Neural crest cell (in vitro differentiated cells): Measurements from ENCODE around the gene TFEB. TPM values are rescaled to one million over a fixed set of nuclear protein-coding genes. Genes with fewer than 3 reads are reported as not detected.

Experiments
- DNase-seq: peaks from one replicate; pipeline ENCODE4 v3.0.0; 2021; ENCODE audit warnings: low read depth, mixed read lengths, low spot score
- H3K27ac Mint-ChIP-seq: one replicate; pipeline ENCODE4 v1.8.0; 2021; ENCODE audit warnings: mild to moderate bottlenecking, mixed read lengths; ENCODE audit not compliant: unreplicated experiment
- H3K27me3 Mint-ChIP-seq: 2 replicates; pipeline ENCODE4 v1.8.0; 2021; ENCODE audit warnings: low read depth, mild to moderate bottlenecking, mixed read lengths
- H3K36me3 Mint-ChIP-seq: 2 replicates; pipeline ENCODE4 v1.8.0; 2021; ENCODE audit warnings: low read depth, mild to moderate bottlenecking, mixed read lengths
- H3K4me1 Mint-ChIP-seq: 2 replicates; pipeline ENCODE4 v1.8.0; 2021; ENCODE audit warnings: mixed read lengths
- H3K4me3 Mint-ChIP-seq: one replicate; pipeline ENCODE4 v1.8.0; 2021; ENCODE audit warnings: mild to moderate bottlenecking, mixed read lengths
- H3K9me3 Mint-ChIP-seq: 2 replicates; pipeline ENCODE4 v1.8.0; 2021; ENCODE audit warnings: mixed read lengths
- total RNA-seq: library from RNA; stranded (reverse); gene quantifications from 2 replicates; pipeline ENCODE4 v1.2.1, GENCODE V29; 2021
- TF ChIP-seq, protein P1 (sequence below): fragments of 200-600 bp; sonication (generic); conservative IDR thresholded peaks from 2 replicates; pipeline ENCODE4 v1.5.0; 2021; ENCODE audit warnings: antibody characterized with exemption, mild to moderate bottlenecking

Gene TFEB
- total RNA-seq, 1 donor from 2014 or later, result 1.3 TPM

DNA sequence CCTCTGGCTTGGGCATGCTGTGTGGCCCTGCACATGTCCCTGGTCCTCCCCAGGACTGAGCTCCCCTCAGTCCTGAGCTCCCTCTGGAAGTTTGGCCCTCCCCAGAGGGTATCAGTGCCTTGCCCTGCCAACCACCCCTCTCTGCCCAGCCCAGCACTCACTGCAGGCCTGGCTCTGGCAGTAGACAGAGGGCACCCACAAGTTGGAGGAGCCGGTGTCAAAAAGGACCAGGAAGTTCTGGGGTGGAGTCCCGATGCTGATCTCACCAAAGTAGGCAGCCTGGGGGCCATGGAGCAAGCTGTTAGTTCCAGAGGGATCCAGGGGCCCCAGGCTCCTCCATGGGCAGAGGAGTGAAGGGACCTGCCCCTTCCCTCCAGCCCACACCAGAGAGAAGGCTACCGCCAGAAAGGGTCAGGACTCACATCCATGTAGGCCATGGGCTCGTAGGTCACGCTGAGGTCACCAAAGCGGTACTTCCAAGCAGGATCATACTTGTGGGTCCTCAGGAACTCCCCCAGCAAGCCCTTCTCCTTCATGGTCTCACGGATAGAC is 8.9 kb upstream of the TFEB start:
- Mint-ChIP-seq H3K4me1 (peaks cover 3% of the 10 kb centered on the region), H3K27ac (no peak overlapping the region), H3K36me3 (no peaks in the 10 kb centered on the region), H3K27me3 (no peaks in the 10 kb centered on the region), H3K9me3 (no peaks in the 10 kb centered on the region), H3K4me3 (no peak overlapping the region)
- TF ChIP-seq, protein P1, sequence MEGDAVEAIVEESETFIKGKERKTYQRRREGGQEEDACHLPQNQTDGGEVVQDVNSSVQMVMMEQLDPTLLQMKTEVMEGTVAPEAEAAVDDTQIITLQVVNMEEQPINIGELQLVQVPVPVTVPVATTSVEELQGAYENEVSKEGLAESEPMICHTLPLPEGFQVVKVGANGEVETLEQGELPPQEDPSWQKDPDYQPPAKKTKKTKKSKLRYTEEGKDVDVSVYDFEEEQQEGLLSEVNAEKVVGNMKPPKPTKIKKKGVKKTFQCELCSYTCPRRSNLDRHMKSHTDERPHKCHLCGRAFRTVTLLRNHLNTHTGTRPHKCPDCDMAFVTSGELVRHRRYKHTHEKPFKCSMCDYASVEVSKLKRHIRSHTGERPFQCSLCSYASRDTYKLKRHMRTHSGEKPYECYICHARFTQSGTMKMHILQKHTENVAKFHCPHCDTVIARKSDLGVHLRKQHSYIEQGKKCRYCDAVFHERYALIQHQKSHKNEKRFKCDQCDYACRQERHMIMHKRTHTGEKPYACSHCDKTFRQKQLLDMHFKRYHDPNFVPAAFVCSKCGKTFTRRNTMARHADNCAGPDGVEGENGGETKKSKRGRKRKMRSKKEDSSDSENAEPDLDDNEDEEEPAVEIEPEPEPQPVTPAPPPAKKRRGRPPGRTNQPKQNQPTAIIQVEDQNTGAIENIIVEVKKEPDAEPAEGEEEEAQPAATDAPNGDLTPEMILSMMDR, result no peak
- DNase-seq, result no peak

DNA sequence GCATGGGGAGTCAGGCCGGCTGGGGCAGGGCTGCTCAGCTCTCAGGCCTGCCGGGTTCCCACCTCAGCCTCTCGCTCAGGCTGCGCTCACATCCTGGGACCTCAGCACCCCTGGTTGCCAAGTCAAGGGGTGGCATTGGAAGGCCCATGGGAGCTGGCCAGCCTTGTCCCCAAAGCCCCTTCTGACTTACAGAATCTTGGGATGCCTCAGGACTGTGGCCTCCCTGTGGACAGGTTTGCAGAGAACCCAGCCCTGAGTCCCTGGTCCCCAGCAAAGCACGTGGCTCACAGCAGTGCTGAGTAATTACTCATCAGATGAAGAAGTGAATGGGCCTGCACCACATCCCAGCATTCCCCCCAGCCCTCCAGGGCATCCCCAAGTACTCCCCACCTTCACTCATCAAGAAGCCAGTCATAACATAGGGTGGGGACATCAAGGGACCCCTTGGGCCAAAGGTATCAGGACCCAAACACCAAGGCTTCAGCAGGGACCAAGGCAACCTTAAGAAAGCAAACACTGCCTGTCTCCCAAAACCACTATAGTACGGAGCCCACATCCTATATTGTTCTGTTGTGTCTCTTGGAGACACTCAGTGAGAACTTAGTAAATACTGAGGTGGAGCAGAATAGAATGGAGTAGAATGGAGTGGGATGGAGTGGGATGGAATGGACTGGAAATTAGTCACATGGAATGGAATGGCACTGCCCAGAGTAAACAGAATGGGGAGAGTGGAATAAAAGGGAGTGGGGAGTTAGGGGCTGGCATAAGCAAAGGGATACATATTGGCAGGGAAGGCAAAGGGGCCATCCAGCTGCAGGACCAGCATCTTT is 8.2 kb upstream of the TFEB start:
- Mint-ChIP-seq H3K27ac (peak overlapping the region; percentile 58), H3K4me1 (peaks cover 8% of the 10 kb centered on the region), H3K9me3 (no peaks in the 10 kb centered on the region), H3K27me3 (no peaks in the 10 kb centered on the region), H3K36me3 (no peaks in the 10 kb centered on the region), H3K4me3 (no peak overlapping the region)
- no peak for DNase-seq
- TF ChIP-seq, protein P1, result no peak

DNA sequence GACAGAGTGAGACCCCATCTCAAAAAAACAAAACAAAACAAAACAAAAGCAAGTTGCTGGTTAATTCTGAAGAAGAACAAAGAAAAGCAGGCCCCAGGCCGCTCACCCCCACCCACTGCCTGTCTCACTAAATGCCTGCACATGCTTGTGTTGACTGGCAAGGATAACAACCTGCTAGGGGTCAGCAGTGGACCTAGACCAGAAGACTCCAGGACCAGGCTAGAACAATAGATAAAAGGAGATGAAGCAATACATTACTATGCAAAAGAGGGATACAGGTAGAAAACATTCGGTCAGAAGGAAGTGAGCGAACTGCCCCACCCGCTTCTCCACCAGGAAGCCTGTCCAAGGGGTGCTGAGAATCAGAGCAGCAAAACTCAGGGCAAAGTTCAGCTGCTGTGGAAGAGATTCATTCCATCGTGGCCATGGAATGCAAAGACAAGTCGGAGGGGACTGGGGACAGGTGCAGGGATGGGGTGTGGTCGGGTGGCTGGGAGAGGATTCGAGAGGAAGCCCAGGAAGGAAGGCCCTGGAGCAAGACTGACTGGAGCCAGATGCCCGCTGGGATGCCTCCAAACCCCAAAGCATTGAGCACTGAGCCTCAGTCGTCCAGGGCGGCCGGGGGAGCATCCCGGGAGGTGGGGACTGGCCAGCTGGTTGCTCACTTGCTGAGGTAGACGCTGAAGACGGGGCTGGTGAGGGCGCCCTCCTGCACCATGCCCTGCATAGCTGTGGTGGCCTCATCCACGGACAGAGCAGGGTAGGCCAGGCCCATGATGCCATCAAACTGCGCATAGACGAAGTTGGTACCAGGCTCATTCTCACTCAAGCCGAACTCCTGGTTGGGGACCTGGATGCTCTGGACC is 6.5 kb upstream of the TFEB start:
- DNase-seq, result no peak
- H3K27me3 Mint-ChIP-seq, result no peaks in the 10 kb centered on the region
- H3K36me3 Mint-ChIP-seq, result no peaks in the 10 kb centered on the region
- H3K27ac Mint-ChIP-seq, result no peak overlapping the region
- no peak overlapping the region for H3K4me3 Mint-ChIP-seq
- TF ChIP-seq, protein P1, result no peak
- H3K9me3 Mint-ChIP-seq, result no peaks in the 10 kb centered on the region
- H3K4me1 Mint-ChIP-seq, result peaks cover 8% of the 10 kb centered on the region

DNA sequence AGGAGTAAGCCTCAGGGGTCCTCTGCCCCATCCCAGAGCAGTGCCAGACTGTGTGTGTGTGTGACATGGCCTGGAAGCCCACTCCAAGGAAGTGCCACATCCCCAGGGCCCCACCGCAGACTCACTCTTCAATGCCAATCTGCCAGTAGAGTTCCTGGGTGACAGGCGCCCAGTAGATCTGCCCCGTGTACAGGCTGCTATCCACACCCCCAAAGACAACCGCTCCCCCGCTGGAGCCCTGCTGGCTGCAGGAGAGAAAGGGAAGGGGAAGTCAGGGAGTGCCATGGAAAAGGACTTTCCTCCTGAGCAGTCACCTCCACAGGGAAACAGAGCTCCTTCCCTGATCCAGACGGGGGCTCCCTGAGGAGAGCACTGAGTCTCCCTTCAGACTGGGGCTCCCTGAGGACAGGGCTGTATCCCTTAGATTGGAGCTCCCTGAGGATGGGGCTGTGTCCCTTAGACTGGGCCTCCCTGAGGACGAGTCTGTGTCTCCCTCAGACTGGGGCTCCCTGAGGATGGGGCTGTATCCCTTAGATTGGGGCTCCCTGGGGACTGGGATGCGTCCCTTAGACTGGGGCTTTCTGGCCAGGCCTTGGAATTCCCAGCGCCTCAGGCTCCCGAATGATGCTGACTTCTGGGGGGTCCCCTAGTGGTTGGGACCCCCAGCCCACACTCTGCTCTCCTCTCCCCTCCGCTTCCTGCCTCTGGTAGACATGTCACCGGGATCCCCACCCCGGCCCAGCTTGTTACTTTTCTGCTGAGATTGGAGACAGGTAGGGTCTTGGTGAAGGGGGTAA is 5.2 kb upstream of the TFEB start:
- DNase-seq, result no peak
- H3K27me3 Mint-ChIP-seq, result peaks cover 4% of the 10 kb centered on the region
- H3K9me3 Mint-ChIP-seq, result no peaks in the 10 kb centered on the region
- H3K27ac Mint-ChIP-seq, result peak overlapping the region; percentile 75
- TF ChIP-seq, protein P1, result no peak
- peaks cover 12% of the 10 kb centered on the region for H3K4me1 Mint-ChIP-seq
- no peaks in the 10 kb centered on the region for H3K36me3 Mint-ChIP-seq
- H3K4me3 Mint-ChIP-seq, result no peak overlapping the region

DNA sequence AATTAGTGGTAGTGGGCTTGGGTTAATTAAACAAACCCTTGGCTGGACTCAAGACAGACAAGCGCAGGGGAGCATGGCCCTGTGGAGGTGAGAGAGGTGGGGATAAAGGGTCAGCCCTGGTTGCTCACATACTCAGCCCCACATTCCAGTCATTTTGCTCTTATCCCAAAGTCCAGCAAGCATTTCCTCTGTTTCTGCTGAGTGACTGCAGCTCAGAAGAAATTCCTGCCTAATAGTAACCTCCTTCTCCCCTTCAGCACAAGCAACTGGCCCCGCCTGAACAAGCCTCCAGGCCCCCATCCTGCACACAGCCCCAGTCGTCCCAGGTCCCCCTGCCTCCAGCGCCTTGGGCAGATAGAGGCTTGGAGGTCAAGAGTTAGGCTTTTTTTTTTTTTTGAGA is 3.6 kb upstream of the TFEB start:
- Mint-ChIP-seq H3K27ac (no peak overlapping the region), H3K4me3 (no peak overlapping the region), H3K36me3 (no peaks in the 10 kb centered on the region), H3K27me3 (peaks cover 6% of the 10 kb centered on the region), H3K4me1 (peaks cover 13% of the 10 kb centered on the region), H3K9me3 (no peaks in the 10 kb centered on the region)
- no peak for DNase-seq
- TF ChIP-seq, protein P1, result no peak
